HepG2 (cell line): ENCODE measurements around the gene RHOT2. TPM values are rescaled to one million over a fixed set of nuclear protein-coding genes. Genes with fewer than 3 reads are reported as not detected.
A peak's percentile ranks its signal among the peaks of the same experiment; 100 is the strongest.

Experiments
- ARHGAP35 ChIP-seq: sonication (generic); formaldehyde crosslinking; IDR thresholded peaks from 2 replicates; pipeline ENCODE4 v1.9.0; 2022; ENCODE audit warnings: mild to moderate bottlenecking, inconsistent platforms, moderate library complexity, missing genetic modification reagents, borderline replicate concordance
- CBFB ChIP-seq: sonication (generic); formaldehyde crosslinking; IDR thresholded peaks from 2 replicates; pipeline ENCODE4 v1.4.0; 2020; ENCODE audit warnings: missing genetic modification reagents
- CENPBD1 ChIP-seq: sonication (generic); formaldehyde crosslinking; IDR thresholded peaks from 2 replicates; pipeline ENCODE4 v1.8.0; 2022; ENCODE audit warnings: missing genetic modification reagents, low read depth, mild to moderate bottlenecking, borderline replicate concordance
- CREB1 ChIP-seq, 2 experiments: fragments of 450-650 bp in 1 of 2; IDR thresholded peaks; 2 replicates each; pipeline ENCODE4 v1.6.1; 2016 to 2017; ENCODE audit warnings: control low read depth in 1 of 2, mild to moderate bottlenecking in 1 of 2, missing compliant biosample characterization in 1 of 2, missing genetic modification characterization in 1 of 2
- E2F2 ChIP-seq: sonication (generic); formaldehyde crosslinking; IDR thresholded peaks from 2 replicates; pipeline ENCODE4 v1.4.0; 2020; ENCODE audit warnings: missing genetic modification reagents, borderline replicate concordance
- GATAD1 ChIP-seq: IDR thresholded peaks from 2 replicates; pipeline ENCODE4 v1.6.1; 2016; ENCODE audit warnings: missing genetic modification reagents, missing compliant biosample characterization
- GMEB1 ChIP-seq: sonication (generic); formaldehyde crosslinking; IDR thresholded peaks from 2 replicates; pipeline ENCODE4 v1.5.1; 2020; ENCODE audit warnings: missing genetic modification reagents, mild to moderate bottlenecking, borderline replicate concordance
- KDM2A ChIP-seq: sonication (generic); formaldehyde crosslinking; IDR thresholded peaks from 2 replicates; pipeline ENCODE4 v1.4.0; 2020; ENCODE audit warnings: low read depth, missing genetic modification reagents, borderline replicate concordance
- MNT ChIP-seq: fragments of 450-650 bp; IDR thresholded peaks from 2 replicates; pipeline ENCODE4 v1.6.1; 2016
- SOX6 ChIP-seq, 2 experiments: fragments of 450-650 bp in 1 of 2; sonication (generic) in 1 of 2; formaldehyde crosslinking in 1 of 2; IDR thresholded peaks; 2 replicates each; pipeline versions ENCODE4 v1.4.0 to v1.6.1; 2017 to 2020; ENCODE audit warnings: antibody characterized with exemption in 1 of 2, mild to moderate bottlenecking in 1 of 2, missing genetic modification reagents in 1 of 2
- STAT5B ChIP-seq: sonication (generic); formaldehyde crosslinking; IDR thresholded peaks from 2 replicates; pipeline ENCODE4 v1.4.0; 2020; ENCODE audit warnings: missing genetic modification reagents
- TARDBP ChIP-seq: sonication (generic); formaldehyde crosslinking; IDR thresholded peaks from 2 replicates; pipeline ENCODE4 v1.8.0; 2022; ENCODE audit warnings: mild to moderate bottlenecking, missing genetic modification reagents
- TERF1 ChIP-seq: sonication (generic); formaldehyde crosslinking; IDR thresholded peaks from 2 replicates; pipeline ENCODE4 v1.8.0; 2022; ENCODE audit warnings: mild to moderate bottlenecking, missing genetic modification reagents, moderate library complexity
- TRAFD1 ChIP-seq: sonication (generic); formaldehyde crosslinking; IDR thresholded peaks from 2 replicates; pipeline ENCODE4 v1.5.1; 2020; ENCODE audit warnings: missing genetic modification reagents, mild to moderate bottlenecking, borderline replicate concordance
- U2AF2 ChIP-seq: fragments of 200-400 bp; formaldehyde crosslinking; IDR thresholded peaks from 2 replicates; pipeline ENCODE4 v1.6.1; 2017; ENCODE audit warnings: low read depth, mild to moderate bottlenecking, low read length
- ZBTB3 ChIP-seq: sonication (generic); formaldehyde crosslinking; IDR thresholded peaks from 2 replicates; pipeline ENCODE4 v1.4.0; 2020; ENCODE audit warnings: low read depth, mild to moderate bottlenecking, moderate library complexity, missing genetic modification reagents, borderline replicate concordance
- ZNF331 ChIP-seq: sonication (generic); formaldehyde crosslinking; IDR thresholded peaks from 2 replicates; pipeline ENCODE4 v1.4.0; 2020; ENCODE audit warnings: missing genetic modification reagents
- ZNF775 ChIP-seq: sonication (generic); formaldehyde crosslinking; IDR thresholded peaks from 2 replicates; pipeline ENCODE4 v1.4.0; 2020; ENCODE audit warnings: missing genetic modification reagents, mild to moderate bottlenecking, moderate library complexity, borderline replicate concordance
- polyA plus RNA-seq, 8 experiments: library from polyadenylated mRNA; depleted of rRNA in 3 of 8; stranded (reverse) in 7 of 8; unstranded in 1 of 8; fragments of >200 nt; fragmentation: Illumina TruSeq in 4 of 8; extraction: Trizol in 4 of 8; gene quantifications; 2 replicates each; pipeline versions ENCODE4 v1.2.1 to v1.2.3, GENCODE V29; 2011 to 2016; ENCODE audit warnings: low read depth in 4 of 8, missing spikeins in 1 of 8, mixed read lengths in 1 of 8; ENCODE audit not compliant: insufficient read depth in 1 of 8
- total RNA-seq, 5 experiments: library from RNA; depleted of rRNA; stranded (reverse); fragments of >200 nt; fragmentation: Illumina TruSeq; extraction: Trizol; gene quantifications; 2 replicates each; pipeline ENCODE4 v1.2.3, GENCODE V29; 2016; ENCODE audit warnings: low read depth in 1 of 5

RHOT2 gene
- total and polyA plus RNA-seq, 2 of the 13 experiments (the other 11 are each of a cell fraction or from before 2014, with no cell fraction given), result 63.6 to 76.9 TPM

- no peak for TF ChIP-seq STAT5B (CRISPR knock-in tag)
- no peak for TF ChIP-seq CREB1 (IDR thresholded peaks at IDR 0.05)
- no peak for TF ChIP-seq CREB1 (CRISPR knock-in tag; IDR thresholded peaks at IDR 0.05)
- TF ChIP-seq SOX6 (IDR thresholded peaks at IDR 0.05), result no peak
- no peak for TF ChIP-seq SOX6 (CRISPR knock-in tag; IDR thresholded peaks at IDR 0.05)
- no peak for TF ChIP-seq MNT
- no peak for TF ChIP-seq TRAFD1
- TF ChIP-seq ARHGAP35, result no peak; the same call in 1 of the 2 replicates
- peak; percentile 35; the same call in 1 of the 2 replicates for TF ChIP-seq GMEB1 (CRISPR knock-in tag)
- TF ChIP-seq ZBTB3, result 0 out of 2 replicates have a peak, but pooled peaks have one; percentile 2
- TF ChIP-seq TERF1 (CRISPR knock-in tag), result no peak
- TF ChIP-seq GATAD1 (CRISPR knock-in tag), result 0 out of 2 replicates have a peak, but pooled peaks have one; percentile 28
- peak; percentile 35; the same call in 1 of the 2 replicates for TF ChIP-seq KDM2A (CRISPR knock-in tag)
- no peak for TF ChIP-seq CBFB (CRISPR knock-in tag)
- TF ChIP-seq U2AF2, result no peak
- no peak; the same call in 1 of the 2 replicates for TF ChIP-seq CENPBD1
- no peak for TF ChIP-seq E2F2 (CRISPR knock-in tag)
- peak; percentile 41; the same call in 1 of the 2 replicates for TF ChIP-seq TARDBP (CRISPR knock-in tag)
- TF ChIP-seq ZNF775, result no peak
- peak; percentile 52; the same call in 1 of the 2 replicates for TF ChIP-seq ZNF331
Measured at GRCh38 chr16:648071-648780, 19.7 kb upstream of the RHOT2 start (continued).
